ENCODE data around the gene ZNF239.
"Not testable (repeated sequence)": the region's sequence is repeated elsewhere in the genome, so short reads cannot be mapped to it uniquely, and the experiment has no call there.

The ZNF239 gene

GRCh38 chr10:43574001-43574892 lies at the start of gene ZNF239:
Gene ZNF239 (minus strand): TSS chr10:43574616. CDS start chr10:43558079, 16,537 bp downstream.
- peak; percentile 88 for DNase-seq (ENCODE audit: low read depth)

- DNase-seq (ENCODE audit: low read depth), result peak; percentile 25
These were observed 48.9 kb upstream of the ZNF239 start for GRCh38 chr10:43623351-43623750.

GRCh38 chr10:43622038-43622437 lies 47.6 kb upstream of the ZNF239 start:
- DNase-seq (ENCODE audit: low read depth), result no peak

- no peak for DNase-seq (ENCODE audit: low read depth)
These were observed 45.0 kb upstream of the ZNF239 start for GRCh38 chr10:43619368-43619767.

- DNase-seq (ENCODE audit: low read depth), result no peak
These were observed 42.4 kb upstream of the ZNF239 start for GRCh38 chr10:43616697-43617370.

GRCh38 chr10:43610636-43611035 lies 36.2 kb upstream of the ZNF239 start:
- peak; percentile 78 for DNase-seq (ENCODE audit: low read depth)

- DNase-seq (ENCODE audit: low read depth), result no peak
These were observed 32.8 kb upstream of the ZNF239 start for GRCh38 chr10:43607199-43607573.

- peak; percentile 74 for DNase-seq (ENCODE audit: low read depth)
These were observed 32.1 kb upstream of the ZNF239 start, which contains the start of gene ZNF485 for GRCh38 chr10:43606323-43607198. Gene ZNF485 (plus strand): TSS chr10:43606438. CDS start chr10:43607051, 613 bp downstream.

GRCh38 chr10:43605850-43606322 lies 31.5 kb upstream of the ZNF239 start:
- DNase-seq (ENCODE audit: low read depth), result no peak

GRCh38 chr10:43601576-43601975 lies 27.2 kb upstream of the ZNF239 start:
- not testable (repeated sequence) for DNase-seq (ENCODE audit: low read depth)

- no peak for DNase-seq (ENCODE audit: low read depth)
These were observed 24.9 kb upstream of the ZNF239 start for GRCh38 chr10:43599333-43599732.

- peak; percentile 10 for DNase-seq (ENCODE audit: low read depth)
These were observed 24.0 kb upstream of the ZNF239 start for GRCh38 chr10:43598446-43598845.

- DNase-seq (ENCODE audit: low read depth), result no peak
These were observed 22.1 kb upstream of the ZNF239 start for GRCh38 chr10:43596546-43596945.

- DNase-seq (ENCODE audit: low read depth), result peak; percentile 16
These were observed 21.4 kb upstream of the ZNF239 start for GRCh38 chr10:43595739-43596298.

- DNase-seq (ENCODE audit: low read depth), result peak; percentile 37
These were observed 20.7 kb upstream of the ZNF239 start for GRCh38 chr10:43594944-43595589.

GRCh38 chr10:43591303-43591904 lies 17.0 kb upstream of the ZNF239 start:
- DNase-seq (ENCODE audit: low read depth), result no peak

- not testable (repeated sequence) for DNase-seq (ENCODE audit: low read depth)
These were observed 12.3 kb upstream of the ZNF239 start for GRCh38 chr10:43586730-43587115.

GRCh38 chr10:43585981-43586729 lies 11.7 kb upstream of the ZNF239 start:
- DNase-seq (ENCODE audit: low read depth), result no peak

- DNase-seq (ENCODE audit: low read depth), result peak; percentile 61
These were observed 10.6 kb upstream of the ZNF239 start for GRCh38 chr10:43585046-43585445.

GRCh38 chr10:43584051-43584450 lies 9.6 kb upstream of the ZNF239 start:
- DNase-seq (ENCODE audit: low read depth), result no peak
